HepG2 (cell line): ENCODE measurements around the gene PEMT. TPM values are rescaled to one million over a fixed set of nuclear protein-coding genes. Genes with fewer than 3 reads are reported as not detected.

Experiments used
- ATAD3A ChIP-seq: sonication (generic); formaldehyde crosslinking; IDR thresholded peaks from 2 replicates; pipeline ENCODE4 v1.4.0; 2020; ENCODE audit warnings: missing genetic modification reagents
- FLYWCH1 ChIP-seq: sonication (generic); formaldehyde crosslinking; IDR thresholded peaks from 2 replicates; pipeline ENCODE4 v1.8.1; 2023; ENCODE audit warnings: mild to moderate bottlenecking, missing genetic modification reagents
- HINFP ChIP-seq: sonication (generic); formaldehyde crosslinking; IDR thresholded peaks from 2 replicates; pipeline ENCODE4 v1.4.0; 2020; ENCODE audit warnings: low read depth, mild to moderate bottlenecking, missing genetic modification reagents
- MAX ChIP-seq: IDR thresholded peaks from 2 replicates; pipeline ENCODE4 v1.6.1; 2012; ENCODE audit warnings: inconsistent platforms
- NR2F6 ChIP-seq, 2 experiments: IDR thresholded peaks; 2 replicates each; pipeline ENCODE4 v1.6.1; 2016; ENCODE audit warnings: antibody characterized with exemption in 1 of 2, mild to moderate bottlenecking in 1 of 2
- PLRG1 ChIP-seq: fragments of 450-650 bp; conservative IDR thresholded peaks from 2 replicates; pipeline ENCODE4 v1.6.1; 2016
- RNF2 ChIP-seq: fragments of 450-650 bp; conservative IDR thresholded peaks from 2 replicates; pipeline ENCODE4 v1.6.1; 2016; ENCODE audit warnings: low read depth
- SRSF4 ChIP-seq: fragments of 200-400 bp; formaldehyde crosslinking; IDR thresholded peaks from one replicate; pipeline ENCODE4 v1.6.1; 2018; ENCODE audit warnings: mild to moderate bottlenecking, low read depth, low read length, moderate library complexity; ENCODE audit not compliant: poor library complexity, severe bottlenecking
- TEAD2 ChIP-seq: sonication (generic); formaldehyde crosslinking; IDR thresholded peaks from 2 replicates; pipeline ENCODE4 v1.9.0; 2021; ENCODE audit warnings: missing genetic modification reagents
- U2AF2 ChIP-seq: fragments of 200-400 bp; formaldehyde crosslinking; IDR thresholded peaks from 2 replicates; pipeline ENCODE4 v1.6.1; 2017; ENCODE audit warnings: low read depth, mild to moderate bottlenecking, low read length
- ZBTB26 ChIP-seq: IDR thresholded peaks from 2 replicates; pipeline ENCODE4 v1.6.1; 2016; ENCODE audit warnings: missing compliant biosample characterization, missing genetic modification reagents, borderline replicate concordance
- ZNF605 ChIP-seq: sonication (generic); formaldehyde crosslinking; IDR thresholded peaks from 2 replicates; pipeline ENCODE4 v1.8.0; 2022; ENCODE audit warnings: mild to moderate bottlenecking, missing genetic modification reagents
- ZNF761 ChIP-seq: sonication (generic); formaldehyde crosslinking; conservative IDR thresholded peaks from 2 replicates; pipeline ENCODE4 v1.4.0; 2020; ENCODE audit warnings: mild to moderate bottlenecking, missing genetic modification reagents
- ZNF768 ChIP-seq: sonication (generic); formaldehyde crosslinking; IDR thresholded peaks from 2 replicates; pipeline ENCODE4 v1.4.0; 2020; ENCODE audit warnings: missing genetic modification reagents
- polyA plus RNA-seq, 8 experiments: library from polyadenylated mRNA; depleted of rRNA in 3 of 8; stranded (reverse) in 7 of 8; unstranded in 1 of 8; fragments of >200 nt; fragmentation: Illumina TruSeq in 4 of 8; extraction: Trizol in 4 of 8; gene quantifications; 2 replicates each; pipeline versions ENCODE4 v1.2.1 to v1.2.3, GENCODE V29; 2011 to 2016; ENCODE audit warnings: low read depth in 4 of 8, missing spikeins in 1 of 8, mixed read lengths in 1 of 8; ENCODE audit not compliant: insufficient read depth in 1 of 8
- total RNA-seq, 5 experiments: library from RNA; depleted of rRNA; stranded (reverse); fragments of >200 nt; fragmentation: Illumina TruSeq; extraction: Trizol; gene quantifications; 2 replicates each; pipeline ENCODE4 v1.2.3, GENCODE V29; 2016; ENCODE audit warnings: low read depth in 1 of 5
- TF ChIP-seq, protein P1 (sequence below): IDR thresholded peaks from 2 replicates; pipeline ENCODE4 v1.6.1; 2016; ENCODE audit warnings: low read depth, borderline replicate concordance
- TF ChIP-seq, protein P2 (sequence below): sonication (generic); formaldehyde crosslinking; IDR thresholded peaks from 2 replicates; pipeline ENCODE4 v1.5.1; 2020; ENCODE audit warnings: mild to moderate bottlenecking, moderate library complexity, missing genetic modification reagents
- TF ChIP-seq, protein P3 (sequence below): sonication (generic); formaldehyde crosslinking; IDR thresholded peaks from 2 replicates; pipeline ENCODE4 v1.4.0; 2020; ENCODE audit warnings: missing genetic modification reagents
- TF ChIP-seq, protein P4 (sequence below): sonication (generic); formaldehyde crosslinking; IDR thresholded peaks from 2 replicates; pipeline ENCODE4 v1.4.0; 2020; ENCODE audit warnings: missing genetic modification reagents, borderline replicate concordance

Gene PEMT
- total and polyA plus RNA-seq, 2 of the 13 experiments (the other 11 are each of a cell fraction or from before 2014, with no cell fraction given) = 31.7 to 43.6 TPM

- TF ChIP-seq, protein P1, sequence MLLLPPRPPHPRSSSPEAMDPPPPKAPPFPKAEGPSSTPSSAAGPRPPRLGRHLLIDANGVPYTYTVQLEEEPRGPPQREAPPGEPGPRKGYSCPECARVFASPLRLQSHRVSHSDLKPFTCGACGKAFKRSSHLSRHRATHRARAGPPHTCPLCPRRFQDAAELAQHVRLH = 0 out of 2 replicates have a peak, but pooled peaks have one; percentile 46
- no peak for TF ChIP-seq TEAD2 (CRISPR knock-in tag)
- TF ChIP-seq, protein P2, sequence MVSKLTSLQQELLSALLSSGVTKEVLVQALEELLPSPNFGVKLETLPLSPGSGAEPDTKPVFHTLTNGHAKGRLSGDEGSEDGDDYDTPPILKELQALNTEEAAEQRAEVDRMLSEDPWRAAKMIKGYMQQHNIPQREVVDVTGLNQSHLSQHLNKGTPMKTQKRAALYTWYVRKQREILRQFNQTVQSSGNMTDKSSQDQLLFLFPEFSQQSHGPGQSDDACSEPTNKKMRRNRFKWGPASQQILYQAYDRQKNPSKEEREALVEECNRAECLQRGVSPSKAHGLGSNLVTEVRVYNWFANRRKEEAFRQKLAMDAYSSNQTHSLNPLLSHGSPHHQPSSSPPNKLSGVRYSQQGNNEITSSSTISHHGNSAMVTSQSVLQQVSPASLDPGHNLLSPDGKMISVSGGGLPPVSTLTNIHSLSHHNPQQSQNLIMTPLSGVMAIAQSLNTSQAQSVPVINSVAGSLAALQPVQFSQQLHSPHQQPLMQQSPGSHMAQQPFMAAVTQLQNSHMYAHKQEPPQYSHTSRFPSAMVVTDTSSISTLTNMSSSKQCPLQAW (CRISPR knock-in tag) = peak; percentile 91
- no peak for TF ChIP-seq ATAD3A
- no peak for TF ChIP-seq U2AF2
- no peak for TF ChIP-seq RNF2
- no peak; the same call in 1 of the 2 replicates for TF ChIP-seq ZNF605 (CRISPR knock-in tag)
- TF ChIP-seq NR2F6 (IDR thresholded peaks at IDR 0.05) = peak; percentile 57
- TF ChIP-seq NR2F6 (CRISPR knock-in tag; IDR thresholded peaks at IDR 0.05) = peak; percentile 89
- TF ChIP-seq, protein P3, sequence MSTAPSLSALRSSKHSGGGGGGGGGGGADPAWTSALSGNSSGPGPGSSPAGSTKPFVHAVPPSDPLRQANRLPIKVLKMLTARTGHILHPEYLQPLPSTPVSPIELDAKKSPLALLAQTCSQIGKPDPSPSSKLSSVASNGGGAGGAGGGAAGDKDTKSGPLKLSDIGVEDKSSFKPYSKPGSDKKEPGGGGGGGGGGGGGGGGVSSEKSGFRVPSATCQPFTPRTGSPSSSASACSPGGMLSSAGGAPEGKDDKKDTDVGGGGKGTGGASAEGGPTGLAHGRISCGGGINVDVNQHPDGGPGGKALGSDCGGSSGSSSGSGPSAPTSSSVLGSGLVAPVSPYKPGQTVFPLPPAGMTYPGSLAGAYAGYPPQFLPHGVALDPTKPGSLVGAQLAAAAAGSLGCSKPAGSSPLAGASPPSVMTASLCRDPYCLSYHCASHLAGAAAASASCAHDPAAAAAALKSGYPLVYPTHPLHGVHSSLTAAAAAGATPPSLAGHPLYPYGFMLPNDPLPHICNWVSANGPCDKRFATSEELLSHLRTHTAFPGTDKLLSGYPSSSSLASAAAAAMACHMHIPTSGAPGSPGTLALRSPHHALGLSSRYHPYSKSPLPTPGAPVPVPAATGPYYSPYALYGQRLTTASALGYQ (CRISPR knock-in tag) = no peak
- TF ChIP-seq SRSF4 = no peak
- TF ChIP-seq HINFP (CRISPR knock-in tag) = no peak
- TF ChIP-seq ZNF768 (CRISPR knock-in tag) = no peak
- TF ChIP-seq MAX = peak; percentile 55
- TF ChIP-seq, protein P4, sequence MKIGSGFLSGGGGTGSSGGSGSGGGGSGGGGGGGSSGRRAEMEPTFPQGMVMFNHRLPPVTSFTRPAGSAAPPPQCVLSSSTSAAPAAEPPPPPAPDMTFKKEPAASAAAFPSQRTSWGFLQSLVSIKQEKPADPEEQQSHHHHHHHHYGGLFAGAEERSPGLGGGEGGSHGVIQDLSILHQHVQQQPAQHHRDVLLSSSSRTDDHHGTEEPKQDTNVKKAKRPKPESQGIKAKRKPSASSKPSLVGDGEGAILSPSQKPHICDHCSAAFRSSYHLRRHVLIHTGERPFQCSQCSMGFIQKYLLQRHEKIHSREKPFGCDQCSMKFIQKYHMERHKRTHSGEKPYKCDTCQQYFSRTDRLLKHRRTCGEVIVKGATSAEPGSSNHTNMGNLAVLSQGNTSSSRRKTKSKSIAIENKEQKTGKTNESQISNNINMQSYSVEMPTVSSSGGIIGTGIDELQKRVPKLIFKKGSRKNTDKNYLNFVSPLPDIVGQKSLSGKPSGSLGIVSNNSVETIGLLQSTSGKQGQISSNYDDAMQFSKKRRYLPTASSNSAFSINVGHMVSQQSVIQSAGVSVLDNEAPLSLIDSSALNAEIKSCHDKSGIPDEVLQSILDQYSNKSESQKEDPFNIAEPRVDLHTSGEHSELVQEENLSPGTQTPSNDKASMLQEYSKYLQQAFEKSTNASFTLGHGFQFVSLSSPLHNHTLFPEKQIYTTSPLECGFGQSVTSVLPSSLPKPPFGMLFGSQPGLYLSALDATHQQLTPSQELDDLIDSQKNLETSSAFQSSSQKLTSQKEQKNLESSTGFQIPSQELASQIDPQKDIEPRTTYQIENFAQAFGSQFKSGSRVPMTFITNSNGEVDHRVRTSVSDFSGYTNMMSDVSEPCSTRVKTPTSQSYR (CRISPR knock-in tag) = peak; percentile 68; the same call in 1 of the 2 replicates
- TF ChIP-seq PLRG1 = no peak
- TF ChIP-seq ZNF761 (CRISPR knock-in tag) = no peak
- peak; percentile 41; the same call in 1 of the 2 replicates for TF ChIP-seq ZBTB26 (CRISPR knock-in tag)
- TF ChIP-seq FLYWCH1 (CRISPR knock-in tag) = no peak
Observed at GRCh38 chr17:17462048-17462824, 129.3 kb downstream of the PEMT start (continued).
